Left lung (tissue), 10 donors: ENCODE results near the gene LRIG1. TPM values are rescaled to one million over a fixed set of nuclear protein-coding genes. Genes with fewer than 3 reads are reported as not detected.

ENCODE experiments used
- ATAC-seq: fragments of 200-7000 bp; cut with Tn5 transposase; one replicate; pipeline ENCODE4 v1.9.1; 2020; ENCODE audit warnings: moderate library complexity
- DNase-seq, 4 donors: peaks; one replicate each; pipeline ENCODE4 v3.0.0-alpha.2; 2013 to 2020
- H3K27ac ChIP-seq, 2 donors: fragments of 200-600 bp; sonication (generic) in 1 of 2; one replicate each; pipeline versions ENCODE4 v1.5.0 to v1.8.0; 2020 to 2021
- H3K27me3 ChIP-seq, 2 donors: fragments of 200-600 bp; sonication (generic) in 1 of 2; one replicate each; pipeline versions ENCODE4 v1.5.0 to v1.8.0; 2020 to 2021
- H3K36me3 ChIP-seq, 2 donors: fragments of 200-600 bp; sonication (generic) in 1 of 2; one replicate each; pipeline versions ENCODE4 v1.5.0 to v1.8.0; 2020 to 2021
- H3K4me1 ChIP-seq, 2 donors: fragments of 200-600 bp; one replicate each; pipeline ENCODE4 v1.8.0; 2021
- H3K4me3 ChIP-seq, 2 donors: fragments of 200-600 bp; sonication (generic) in 1 of 2; one replicate each; pipeline versions ENCODE4 v1.5.0 to v1.8.0; 2020 to 2021; ENCODE audit warnings: mild to moderate bottlenecking in 1 of 2
- H3K9me3 ChIP-seq, 2 donors: fragments of 200-600 bp; sonication (generic) in 1 of 2; one replicate each; pipeline versions ENCODE4 v1.5.0 to v1.8.0; 2020 to 2021
- CTCF ChIP-seq, 2 donors: fragments of 200-600 bp; sonication (generic) in 1 of 2; IDR thresholded peaks; one replicate each; pipeline versions ENCODE4 v1.5.0 to v1.8.0; 2021; ENCODE audit warnings: antibody characterized with exemption in 2 of 2
- intact Hi-C, 2 donors: fragments of 100-400 bp; cut with DNase I; formaldehyde crosslinking; loops; one replicate each; pipeline versions ENCODE4 v1.11.2 to v1.14.2; 2022
- polyA plus RNA-seq, 6 donors: library from polyadenylated mRNA; unstranded; fragments of 120-200 nt; gene quantifications; one replicate each; pipeline ENCODE4 v1.2.1, GENCODE V29; 2013; ENCODE audit not compliant: insufficient read length in 6 of 6
- total RNA-seq, 2 donors: library from RNA; stranded (reverse); fragmentation: NEBNext Ultra II Directional; extraction: Animal tissue kit (Norgen Biotek cat#: 25700); gene quantifications; one replicate each; pipeline ENCODE4 v1.2.1, GENCODE V29; 2021
- donor health status: DM: no; HTN: yes; CAD: no.
- donor health status: DM: no; HTN: no; CAD: no.

Gene LRIG1
- total and polyA plus RNA-seq, 8 donors: 32.6 to 42.7 (median 35.7) TPM

- intact Hi-C loops: no loop called here
- no peak for DNase-seq
- peak overlapping the region in 1 of 2 donors; percentile 78 for H3K27ac ChIP-seq
Measured at GRCh38 chr3:66485291-66485968, 15.4 kb downstream of the LRIG1 start.

GRCh38 chr3:66484106-66484844, 16.5 kb downstream of the LRIG1 start:
- Histone ChIP-seq H3K9me3 (no peaks in the 10 kb centered on the region), H3K4me1 (peaks cover 34 to 58% of the 10 kb centered on the region in 2 donors), H3K36me3 (no peaks in the 10 kb centered on the region), H3K27me3 (no peaks in the 10 kb centered on the region), H3K4me3 (no peak overlapping the region), H3K27ac (peak overlapping the region; percentile 53 to 72)
- DNase-seq: no peak
- no peak for ATAC-seq
- no peak for TF ChIP-seq CTCF (IDR thresholded peaks at IDR 0.05)
- intact Hi-C loops: no loop called here

More at GRCh38 chr3:66485291-66485968, 15.4 kb downstream of the LRIG1 start:
- Histone ChIP-seq H3K27me3 (no peaks in the 10 kb centered on the region), H3K4me1 (peaks cover 35 to 64% of the 10 kb centered on the region in 2 donors), H3K36me3 (no peaks in the 10 kb centered on the region), H3K9me3 (no peaks in the 10 kb centered on the region), H3K4me3 (no peak overlapping the region)
- no peak for TF ChIP-seq CTCF (IDR thresholded peaks at IDR 0.05)
- ATAC-seq: peak; percentile 15

GRCh38 chr3:66483409-66483906, 17.4 kb downstream of the LRIG1 start:
- no peak overlapping the region for H3K4me3 ChIP-seq
- H3K36me3 ChIP-seq: no peaks in the 10 kb centered on the region
- peak in 1 of 4 donors; percentile 79 for DNase-seq
- H3K9me3 ChIP-seq: no peaks in the 10 kb centered on the region
- peak; percentile 13 for ATAC-seq
- peak overlapping the region; percentile 53 to 72 for H3K27ac ChIP-seq
- H3K4me1 ChIP-seq: peaks cover 38 to 63% of the 10 kb centered on the region in 2 donors
- H3K27me3 ChIP-seq: no peaks in the 10 kb centered on the region
- no peak for TF ChIP-seq CTCF (IDR thresholded peaks at IDR 0.05)
- intact Hi-C loops: no loop called here

GRCh38 chr3:66483006-66483405, 17.8 kb downstream of the LRIG1 start:
- no peak overlapping the region for H3K4me3 ChIP-seq
- H3K9me3 ChIP-seq: no peaks in the 10 kb centered on the region
- TF ChIP-seq CTCF (IDR thresholded peaks at IDR 0.05): no peak
- H3K27ac ChIP-seq: peak overlapping the region; percentile 53 to 72
- DNase-seq: no peak
- H3K36me3 ChIP-seq: no peaks in the 10 kb centered on the region
- peaks cover 38 to 68% of the 10 kb centered on the region in 2 donors for H3K4me1 ChIP-seq
- H3K27me3 ChIP-seq: no peaks in the 10 kb centered on the region
- intact Hi-C loops: no loop called here
- ATAC-seq: peak; percentile 43

GRCh38 chr3:66482018-66482404, 18.8 kb downstream of the LRIG1 start:
- peaks cover 39 to 78% of the 10 kb centered on the region in 2 donors for H3K4me1 ChIP-seq
- H3K4me3 ChIP-seq: no peak overlapping the region
- H3K9me3 ChIP-seq: no peaks in the 10 kb centered on the region
- intact Hi-C loops: no loop called here
- no peaks in the 10 kb centered on the region for H3K36me3 ChIP-seq
- ATAC-seq (no peak), DNase-seq (no peak)
- peak overlapping the region; percentile 53 to 72 for H3K27ac ChIP-seq
- TF ChIP-seq CTCF (IDR thresholded peaks at IDR 0.05): no peak
- H3K27me3 ChIP-seq: no peaks in the 10 kb centered on the region
